BE2C (cell line): ENCODE measurements around the gene TMPRSS9.
"Not testable (repeated sequence)": the region's sequence is repeated elsewhere in the genome, so short reads cannot be mapped to it uniquely, and the experiment has no call there.

Experiments used
- DNase-seq: peaks from one replicate; pipeline ENCODE4 v3.0.0-alpha.2; 2020
- H3K27me3 ChIP-seq: fragments of 250-450 bp; sonication (Bioruptor Pico); 2 replicates; pipeline ENCODE4 v1.5.1; 2020; ENCODE audit warnings: mild to moderate bottlenecking
- H3K36me3 ChIP-seq: fragments of 250-450 bp; sonication (Bioruptor Pico); 2 replicates; pipeline ENCODE4 v1.5.1; 2020; ENCODE audit warnings: mild to moderate bottlenecking
- H3K4me1 ChIP-seq: fragments of 250-450 bp; sonication (Bioruptor Pico); 2 replicates; pipeline ENCODE4 v1.5.1; 2020
- H3K4me3 ChIP-seq: 2 replicates; pipeline ENCODE4 v1.5.1; 2011; ENCODE audit warnings: low read depth, low read length
- H3K9me3 ChIP-seq: fragments of 250-450 bp; sonication (Bioruptor Pico); 2 replicates; pipeline ENCODE4 v1.5.1; 2020
- TF ChIP-seq, protein P1 (sequence below): IDR thresholded peaks from 2 replicates; pipeline ENCODE4 v1.5.1; 2012; ENCODE audit warnings: mild to moderate bottlenecking, low read depth, low read length

The TMPRSS9 gene

DNA sequence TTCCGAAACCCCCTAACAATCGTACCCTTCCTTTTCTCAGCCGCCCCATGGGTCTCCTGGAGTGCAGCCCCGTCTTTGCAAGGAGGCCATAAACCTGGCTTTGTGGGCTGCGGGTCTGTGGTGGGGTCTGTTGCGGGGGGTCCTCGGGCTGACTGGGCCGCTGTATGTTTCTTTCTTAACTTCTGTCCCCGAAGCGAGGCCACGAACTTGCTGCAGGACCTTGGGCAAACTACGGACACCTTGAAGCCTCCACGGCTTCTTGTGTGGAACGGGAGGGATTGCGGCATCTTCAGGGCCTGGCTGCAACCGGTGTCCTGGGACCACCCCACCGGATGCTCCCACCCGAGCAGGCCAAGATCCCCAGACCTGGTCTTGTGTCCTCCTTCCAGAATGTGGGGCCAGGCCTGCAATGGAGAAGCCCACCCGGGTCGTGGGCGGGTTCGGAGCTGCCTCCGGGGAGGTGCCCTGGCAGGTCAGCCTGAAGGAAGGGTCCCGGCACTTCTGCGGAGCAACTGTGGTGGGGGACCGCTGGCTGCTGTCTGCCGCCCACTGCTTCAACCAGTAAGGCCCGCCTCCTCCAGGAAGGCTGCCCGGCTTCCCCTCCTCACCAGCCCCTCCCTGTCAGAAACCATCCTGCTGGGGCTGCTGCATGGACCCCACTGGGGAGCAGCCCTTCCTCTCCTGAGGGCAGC lies 55.4 kb downstream of the TMPRSS9 start:
- Histone ChIP-seq H3K4me3 (no peak overlapping the region), H3K27me3 (no peaks in the 10 kb centered on the region), H3K9me3 (no peaks in the 10 kb centered on the region), H3K36me3 (peaks cover 4% of the 10 kb centered on the region; the same call in 1 of the 2 replicates), H3K4me1 (no peaks in the 10 kb centered on the region)
- DNase-seq: peak; percentile 17
- TF ChIP-seq, protein P1, sequence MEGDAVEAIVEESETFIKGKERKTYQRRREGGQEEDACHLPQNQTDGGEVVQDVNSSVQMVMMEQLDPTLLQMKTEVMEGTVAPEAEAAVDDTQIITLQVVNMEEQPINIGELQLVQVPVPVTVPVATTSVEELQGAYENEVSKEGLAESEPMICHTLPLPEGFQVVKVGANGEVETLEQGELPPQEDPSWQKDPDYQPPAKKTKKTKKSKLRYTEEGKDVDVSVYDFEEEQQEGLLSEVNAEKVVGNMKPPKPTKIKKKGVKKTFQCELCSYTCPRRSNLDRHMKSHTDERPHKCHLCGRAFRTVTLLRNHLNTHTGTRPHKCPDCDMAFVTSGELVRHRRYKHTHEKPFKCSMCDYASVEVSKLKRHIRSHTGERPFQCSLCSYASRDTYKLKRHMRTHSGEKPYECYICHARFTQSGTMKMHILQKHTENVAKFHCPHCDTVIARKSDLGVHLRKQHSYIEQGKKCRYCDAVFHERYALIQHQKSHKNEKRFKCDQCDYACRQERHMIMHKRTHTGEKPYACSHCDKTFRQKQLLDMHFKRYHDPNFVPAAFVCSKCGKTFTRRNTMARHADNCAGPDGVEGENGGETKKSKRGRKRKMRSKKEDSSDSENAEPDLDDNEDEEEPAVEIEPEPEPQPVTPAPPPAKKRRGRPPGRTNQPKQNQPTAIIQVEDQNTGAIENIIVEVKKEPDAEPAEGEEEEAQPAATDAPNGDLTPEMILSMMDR: no peak

DNA sequence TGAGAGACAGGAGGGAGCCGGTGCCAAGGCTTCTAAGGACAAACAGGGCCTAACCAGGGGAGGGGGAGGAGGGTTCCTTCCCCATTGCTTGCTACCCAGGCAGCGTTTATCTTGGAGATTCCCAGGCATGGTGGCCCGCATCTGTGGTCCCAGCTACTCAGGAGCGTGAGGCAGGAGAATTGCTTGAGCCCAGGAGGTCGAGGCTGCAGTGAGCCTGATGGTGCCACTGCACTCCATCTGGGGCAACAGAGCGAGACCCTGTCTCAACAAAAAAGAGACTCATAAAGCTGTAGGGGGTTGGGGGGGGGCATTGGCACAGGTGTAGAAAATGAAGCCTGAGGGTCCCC lies 55.9 kb downstream of the TMPRSS9 start:
- TF ChIP-seq, protein P1: no peak
- Histone ChIP-seq H3K4me3 (no peak overlapping the region), H3K27me3 (no peaks in the 10 kb centered on the region), H3K9me3 (no peaks in the 10 kb centered on the region), H3K4me1 (no peaks in the 10 kb centered on the region), H3K36me3 (peaks cover 4% of the 10 kb centered on the region; the same call in 1 of the 2 replicates)
- DNase-seq: no peak

DNA sequence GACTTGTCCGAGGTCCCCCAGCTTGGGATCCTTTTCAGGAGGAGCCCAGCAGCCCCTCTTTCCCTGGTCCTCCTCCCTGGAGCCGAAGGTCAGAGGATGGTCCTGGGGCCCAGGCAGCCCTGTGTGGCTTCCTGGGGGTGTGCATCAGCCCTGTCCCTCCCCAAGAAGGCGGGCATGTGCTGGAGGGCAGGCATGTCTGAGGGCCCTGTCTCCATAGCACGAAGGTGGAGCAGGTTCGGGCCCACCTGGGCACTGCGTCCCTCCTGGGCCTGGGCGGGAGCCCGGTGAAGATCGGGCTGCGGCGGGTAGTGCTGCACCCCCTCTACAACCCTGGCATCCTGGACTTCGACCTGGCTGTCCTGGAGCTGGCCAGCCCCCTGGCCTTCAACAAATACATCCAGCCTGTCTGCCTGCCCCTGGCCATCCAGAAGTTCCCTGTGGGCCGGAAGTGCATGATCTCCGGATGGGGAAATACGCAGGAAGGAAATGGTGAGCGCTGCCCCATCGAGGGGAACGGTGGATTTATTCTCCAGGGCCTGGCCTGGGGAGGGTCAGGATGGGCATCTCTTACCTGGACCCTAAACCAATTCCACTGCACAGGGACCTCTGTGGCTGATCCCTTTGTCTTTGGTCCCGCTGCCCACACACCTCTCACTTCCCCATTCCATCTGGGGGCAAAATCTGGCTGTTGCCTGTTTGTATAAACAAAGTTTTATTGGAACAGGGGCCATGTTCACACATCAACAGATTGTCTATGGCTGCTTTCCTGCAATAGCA lies 56.4 kb downstream of the TMPRSS9 start:
- H3K4me1 ChIP-seq: no peaks in the 10 kb centered on the region
- H3K4me3 ChIP-seq: no peak overlapping the region
- no peak for DNase-seq
- no peaks in the 10 kb centered on the region for H3K9me3 ChIP-seq
- TF ChIP-seq, protein P1: no peak
- no peaks in the 10 kb centered on the region for H3K27me3 ChIP-seq
- peaks cover 4% of the 10 kb centered on the region; the same call in 1 of the 2 replicates for H3K36me3 ChIP-seq

DNA sequence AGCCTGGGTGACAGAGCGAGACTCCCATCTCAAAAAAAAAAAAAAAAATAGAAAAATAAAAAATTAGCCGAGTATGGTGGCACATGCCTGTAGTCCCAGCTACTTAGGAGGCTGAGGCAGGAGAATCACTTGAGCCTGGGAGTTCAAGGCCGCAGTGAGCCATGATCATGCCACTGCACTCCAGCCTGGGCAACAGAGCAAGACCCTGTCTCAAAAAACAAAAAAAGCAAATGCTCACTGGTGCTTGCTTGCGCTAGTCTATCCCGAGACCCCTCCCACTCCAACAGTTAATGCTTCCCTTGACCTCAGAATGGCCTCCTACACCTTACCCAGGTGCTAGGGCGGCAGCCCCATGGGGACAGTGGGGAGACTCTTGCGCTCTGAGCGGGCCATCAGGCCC lies 57.4 kb downstream of the TMPRSS9 start:
- not testable (repeated sequence) for H3K4me1 ChIP-seq, H3K36me3 ChIP-seq, H3K4me3 ChIP-seq, DNase-seq, H3K27me3 ChIP-seq, H3K9me3 ChIP-seq

DNA sequence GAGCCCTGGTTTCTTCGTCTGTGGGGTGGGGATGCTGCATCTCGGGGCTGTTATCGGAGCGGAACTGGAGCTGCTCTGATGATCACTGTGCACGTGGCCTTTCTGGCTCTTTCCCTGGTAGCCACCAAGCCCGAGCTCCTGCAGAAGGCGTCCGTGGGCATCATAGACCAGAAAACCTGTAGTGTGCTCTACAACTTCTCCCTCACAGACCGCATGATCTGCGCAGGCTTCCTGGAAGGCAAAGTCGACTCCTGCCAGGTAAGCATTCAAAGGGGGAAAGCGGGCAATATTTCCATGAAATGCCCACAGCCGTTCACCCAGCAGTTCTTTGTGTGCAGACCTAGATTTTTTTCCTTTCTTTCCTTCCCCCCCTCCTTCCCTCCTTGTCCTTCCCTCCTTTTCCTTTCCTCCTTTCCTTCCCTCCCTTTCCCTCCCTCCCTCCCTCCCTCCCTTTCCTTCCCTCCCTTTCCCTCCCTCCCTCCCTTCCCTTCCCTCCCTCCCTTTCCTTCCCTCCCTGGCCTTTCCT lies 57.9 kb downstream of the TMPRSS9 start:
- H3K9me3 ChIP-seq: no peaks in the 10 kb centered on the region
- peaks cover 8% of the 10 kb centered on the region; the same call in 1 of the 2 replicates for H3K36me3 ChIP-seq
- TF ChIP-seq, protein P1: no peak
- no peaks in the 10 kb centered on the region for H3K4me1 ChIP-seq
- H3K27me3 ChIP-seq: no peaks in the 10 kb centered on the region
- no peak overlapping the region for H3K4me3 ChIP-seq
- no peak for DNase-seq

DNA sequence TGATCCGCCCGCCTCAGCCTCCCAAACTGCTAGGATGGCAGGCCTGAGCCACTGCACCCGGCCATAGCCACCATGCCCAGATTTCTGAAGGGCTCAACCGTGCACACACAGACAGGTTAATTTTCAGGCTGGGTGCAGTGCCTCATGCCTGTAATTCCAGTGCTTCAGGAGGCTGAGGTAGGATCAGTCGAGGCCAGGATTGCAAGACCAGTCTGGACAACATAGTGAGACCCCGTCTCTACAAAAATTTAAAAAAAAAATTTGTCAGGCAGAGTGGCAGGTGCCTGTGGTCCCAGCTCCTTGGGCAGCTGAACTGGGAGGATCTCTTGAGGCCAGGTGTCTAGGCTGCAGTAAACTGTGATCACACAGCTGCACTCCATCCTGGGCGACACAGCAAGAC lies 59.7 kb downstream of the TMPRSS9 start:
- TF ChIP-seq, protein P1: no peak
- H3K4me1 ChIP-seq: no peaks in the 10 kb centered on the region

More for the DNA sequence above, 59.7 kb downstream of the TMPRSS9 start:
- Histone ChIP-seq H3K27me3 (no peaks in the 10 kb centered on the region), H3K4me3 (no peak overlapping the region), H3K9me3 (no peaks in the 10 kb centered on the region), H3K36me3 (peaks cover 15% of the 10 kb centered on the region)
- DNase-seq: no peak
